Measurements from ENCODE around the gene NAT10.

GRCh38 chr11:34166806-34167740, 61.6 kb downstream of the NAT10 start:
- no peak for TF ChIP-seq CTCF (IDR thresholded peaks at IDR 0.05)
- no peak for TF ChIP-seq EP300 (IDR thresholded peaks at IDR 0.05)
- no peak for TF ChIP-seq POLR2AphosphoS5 (IDR thresholded peaks at IDR 0.05)
- TF ChIP-seq POLR2A (IDR thresholded peaks at IDR 0.05): no peak
